Measurements from ENCODE around the gene MEGF6.
"Not testable (repeated sequence)": the region's sequence is repeated elsewhere in the genome, so short reads cannot be mapped to it uniquely, and the experiment has no call there.

The MEGF6 gene

DNA sequence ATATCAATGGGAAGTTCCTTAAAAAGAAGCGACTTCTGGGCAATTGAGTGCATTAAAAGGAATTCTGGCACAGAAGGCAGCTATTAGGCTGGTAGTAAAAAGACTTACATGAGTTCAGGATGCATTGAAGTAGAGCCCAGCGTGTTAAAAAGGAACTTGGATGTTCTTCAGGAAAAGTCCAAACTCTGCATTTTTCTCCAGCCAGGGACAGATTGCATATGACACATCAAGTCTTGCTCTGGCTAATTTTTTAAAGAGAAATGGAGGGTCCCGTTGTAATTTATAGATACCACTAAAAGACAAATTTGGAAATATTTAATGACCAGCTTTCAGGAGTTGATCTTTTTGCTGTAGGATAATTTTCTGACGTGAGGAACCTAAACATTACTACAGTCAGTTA lies 14.7 kb upstream of the MEGF6 start:
- DNase-seq, result no peak

DNA sequence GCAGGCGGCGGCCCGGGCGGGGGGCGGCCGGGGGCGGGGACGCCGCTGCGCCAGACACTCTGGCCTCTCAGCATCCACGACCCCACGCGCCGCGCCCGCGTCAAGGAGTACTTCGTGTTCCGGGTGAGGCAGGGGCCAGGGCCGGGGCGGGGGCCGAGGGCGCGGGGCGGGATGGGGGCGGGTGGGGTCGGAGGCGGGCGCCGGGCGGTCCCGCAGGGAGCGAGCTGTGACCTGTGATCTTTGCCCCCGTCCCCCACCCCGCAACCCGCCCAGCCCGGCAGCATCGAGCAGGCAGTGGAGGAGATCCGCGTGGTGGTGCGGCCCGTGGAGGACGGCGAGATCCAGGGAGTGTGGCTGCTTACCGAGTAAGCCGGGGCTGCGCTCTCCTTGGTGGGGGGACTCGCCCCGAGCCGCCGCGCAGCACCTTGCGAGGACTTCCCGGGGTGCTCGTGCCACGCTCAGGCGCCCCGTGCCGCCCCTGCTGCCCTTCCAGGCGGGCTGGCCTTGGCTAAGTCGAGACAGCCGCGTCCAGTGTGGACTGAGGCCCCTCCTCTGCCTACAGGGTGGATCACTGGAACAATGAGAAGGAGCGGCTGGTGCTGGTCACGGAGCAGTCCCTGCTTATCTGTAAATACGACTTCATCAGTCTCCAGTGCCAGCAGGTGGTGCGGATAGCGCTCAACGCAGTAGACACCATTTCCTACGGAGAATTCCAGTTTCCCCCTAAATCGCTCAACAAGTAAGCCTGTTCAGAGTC lies 14.0 kb upstream of the MEGF6 start:
- DNase-seq, result no peak

DNA sequence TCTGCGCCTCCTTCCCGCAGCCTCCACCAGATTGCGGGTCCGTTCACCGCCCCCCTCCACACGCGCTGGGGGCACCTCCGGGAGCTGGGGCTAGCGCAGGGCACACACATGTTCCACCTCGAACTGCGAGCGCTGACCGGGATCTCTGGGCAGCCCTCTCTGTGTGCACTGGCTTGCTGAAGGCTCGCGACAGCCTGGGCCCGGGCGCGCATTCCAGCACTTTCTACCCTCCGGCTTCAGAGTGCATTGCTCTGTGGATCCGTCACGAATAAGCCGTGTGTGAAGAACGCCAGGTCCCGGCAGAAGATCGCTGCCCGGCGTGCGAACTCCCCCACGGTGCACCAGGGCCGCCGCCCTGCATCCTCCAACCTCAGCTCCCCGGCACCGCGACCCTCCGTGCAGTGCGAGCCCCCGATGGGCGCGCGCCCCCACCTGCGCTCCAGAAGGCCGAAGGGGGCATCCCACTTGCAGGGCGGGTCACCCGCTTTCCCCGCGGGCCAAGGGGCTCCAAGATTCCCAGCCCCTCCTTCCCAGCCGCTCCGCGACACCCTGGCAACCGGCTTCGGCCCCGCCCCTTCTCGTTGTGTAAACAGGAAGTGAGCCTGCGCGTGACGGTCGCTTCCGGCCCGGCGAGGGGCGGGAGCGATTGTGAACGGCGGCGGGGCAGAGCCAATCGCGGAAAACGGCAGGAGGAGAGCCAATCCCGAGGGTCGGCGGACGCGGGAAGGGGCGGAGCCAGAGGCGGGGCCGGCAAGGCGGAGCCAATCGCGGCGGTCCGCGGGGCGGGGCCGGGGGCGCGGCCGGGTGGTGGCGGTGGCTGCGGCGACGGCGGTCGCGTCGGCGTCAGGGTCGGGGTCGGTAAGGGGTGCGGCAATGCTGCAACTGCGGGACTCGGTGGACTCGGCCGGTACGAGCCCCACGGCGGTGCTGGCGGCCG lies 13.2 kb upstream of the MEGF6 start, which contains the start of gene TPRG1L:
TPRG1L (plus strand) TSS at position 816 of the 937 bp plus-strand sequence; CDS start at position 874, 58 bp downstream.
- DNase-seq, result no peak

DNA sequence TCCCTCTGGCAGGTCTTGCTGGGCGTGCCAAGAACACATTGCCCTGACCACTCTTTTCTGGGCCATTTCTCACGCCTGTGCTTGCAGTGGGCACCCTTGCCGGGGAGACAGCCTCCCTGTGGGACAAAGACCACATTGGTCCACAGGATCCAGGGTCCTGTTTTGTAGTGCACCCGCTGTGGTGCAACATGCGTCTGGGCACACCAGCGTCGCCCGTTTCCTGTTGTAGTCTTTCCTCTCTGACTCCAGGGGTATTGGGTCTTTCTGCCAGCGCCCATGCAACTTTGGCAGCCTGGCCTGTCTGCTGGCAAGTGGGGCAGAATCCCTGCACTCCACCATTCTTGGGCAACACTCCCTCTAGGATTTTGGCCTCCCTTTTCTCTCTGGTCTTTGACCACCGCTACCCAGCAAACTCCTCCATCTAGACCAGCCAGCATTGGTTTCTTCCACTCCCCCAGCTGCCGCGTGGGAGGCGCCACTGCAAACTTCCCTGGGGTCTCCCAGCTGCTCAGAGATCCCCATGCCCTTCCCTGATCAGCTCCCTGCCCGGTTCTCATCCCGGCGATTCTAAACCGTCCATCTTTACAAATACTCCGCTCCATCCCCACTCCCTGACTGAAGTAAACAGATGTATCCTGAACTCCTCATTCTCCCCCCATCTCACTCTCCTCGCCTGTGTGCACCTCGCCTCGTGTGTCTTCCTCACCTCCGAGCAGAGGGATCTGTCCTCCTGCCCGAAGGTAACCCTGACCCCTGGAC lies 12.3 kb upstream of the MEGF6 start:
- DNase-seq, result no peak

DNA sequence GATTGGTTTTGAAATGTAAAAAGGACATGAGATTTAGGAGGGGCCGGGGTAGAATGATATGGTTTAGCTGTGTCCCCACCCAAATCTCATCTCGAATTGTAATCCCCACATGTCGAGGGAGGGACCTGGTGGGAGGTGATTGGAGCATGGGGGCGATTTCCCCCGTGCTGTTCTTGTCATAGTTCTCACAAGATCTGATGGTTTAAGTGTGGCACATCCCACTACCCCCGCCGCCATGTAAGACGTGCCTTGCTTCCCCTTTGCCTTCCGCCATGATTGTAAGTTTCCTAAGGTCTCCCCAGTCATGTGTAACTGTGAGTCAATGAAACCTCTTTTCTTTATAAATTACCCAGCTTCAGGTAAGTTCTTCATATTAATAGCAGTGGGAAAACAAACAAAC lies 10.8 kb upstream of the MEGF6 start:
- DNase-seq, result not testable (repeated sequence)

DNA sequence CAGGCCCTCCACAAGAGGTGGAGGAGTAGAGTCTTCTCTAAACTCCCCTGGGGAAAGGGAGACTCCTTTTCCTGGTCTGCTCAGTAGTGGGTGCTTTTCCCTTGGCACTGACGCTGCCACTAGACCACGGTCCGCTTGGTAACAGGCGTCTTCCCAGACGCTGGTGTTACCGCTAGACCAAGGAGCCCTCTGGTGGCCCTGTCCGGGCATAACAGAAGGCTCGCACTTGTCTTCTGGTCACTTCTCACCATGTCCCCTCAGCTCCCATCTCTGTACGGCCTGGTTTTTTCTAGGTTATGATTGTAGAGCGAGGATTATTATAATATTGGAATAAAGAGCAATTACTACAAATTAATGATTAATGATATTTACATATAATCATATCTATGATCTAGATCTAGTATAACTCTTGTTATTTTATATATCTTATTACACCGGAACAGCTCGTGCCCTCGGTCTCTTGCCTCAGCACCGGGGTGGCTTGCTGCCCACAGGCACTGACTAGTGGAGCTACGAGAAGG lies 9.9 kb upstream of the MEGF6 start:
- not testable (repeated sequence) for DNase-seq

DNA sequence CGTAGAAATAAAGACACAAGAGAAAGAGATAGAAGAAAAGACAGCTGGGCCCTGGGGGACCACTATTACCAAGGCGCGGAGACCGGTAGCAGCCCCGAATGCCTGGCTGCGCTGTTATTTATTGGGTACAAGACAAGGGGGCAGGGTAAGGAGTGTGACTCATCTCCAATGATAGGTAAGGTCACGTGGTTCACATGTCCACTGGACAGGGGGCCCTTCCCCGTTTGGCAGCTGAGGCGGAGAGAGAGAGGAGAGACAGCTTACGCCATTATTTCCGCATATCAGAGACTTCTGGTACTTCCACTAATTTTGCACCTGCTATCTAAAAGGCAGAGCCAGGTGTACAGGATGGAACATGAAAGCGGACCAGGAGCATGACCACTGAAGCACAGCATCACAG lies 9.4 kb upstream of the MEGF6 start:
- no peak for DNase-seq

DNA sequence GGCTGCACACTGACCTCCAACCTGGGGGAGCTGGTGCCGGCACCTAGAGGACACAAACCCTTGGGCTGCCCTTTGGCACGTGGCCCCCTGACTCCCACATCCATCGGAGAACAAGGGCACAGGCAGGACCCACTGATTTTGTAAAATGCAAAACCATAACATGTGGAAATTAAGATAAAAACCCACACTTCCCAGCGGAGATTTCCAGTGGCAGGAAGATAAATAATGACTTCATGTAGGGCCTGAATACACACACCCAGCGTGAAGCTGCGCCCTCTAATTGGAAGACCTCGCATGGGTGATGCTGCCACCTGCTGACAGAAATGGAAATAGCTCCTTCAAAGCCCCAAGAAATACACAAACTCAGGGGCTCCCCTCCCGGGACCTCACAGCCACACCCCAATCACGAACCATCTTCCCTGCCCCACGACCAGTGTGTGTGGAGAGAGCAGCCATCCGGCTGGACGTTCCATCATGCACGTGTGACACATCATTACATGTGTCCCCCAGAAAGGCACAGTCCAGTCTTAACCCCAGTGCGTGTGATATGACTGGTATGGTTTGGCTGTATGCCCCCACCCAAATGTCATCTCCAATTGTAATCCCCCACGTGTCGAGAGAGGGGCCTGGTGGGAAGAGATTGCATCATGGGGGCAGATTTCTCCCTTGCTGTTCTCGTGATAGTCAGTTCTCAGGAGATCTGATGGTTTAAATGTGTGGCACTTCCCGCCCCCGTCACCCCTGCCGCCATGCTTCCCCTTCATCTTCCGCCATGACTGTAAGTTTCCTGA lies 7.8 kb upstream of the MEGF6 start:
- no peak for DNase-seq

DNA sequence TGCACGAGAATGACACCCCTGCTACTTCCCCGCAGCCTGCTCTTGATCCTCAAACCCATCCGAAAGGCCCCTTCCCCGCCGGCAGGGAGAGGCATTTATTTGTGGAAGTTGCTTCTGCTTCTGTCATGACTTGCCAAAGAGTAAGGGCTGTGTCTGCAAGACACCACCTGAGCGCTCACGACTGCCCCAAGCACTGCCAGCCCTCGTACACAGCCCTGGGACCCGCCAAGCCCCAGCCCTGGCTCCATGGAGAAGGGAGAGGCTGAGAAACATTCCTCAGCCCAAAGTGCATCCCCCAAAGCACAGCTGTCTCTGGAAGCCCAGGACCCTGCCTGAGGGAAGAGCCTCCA lies 7.2 kb upstream of the MEGF6 start:
- no peak for DNase-seq

DNA sequence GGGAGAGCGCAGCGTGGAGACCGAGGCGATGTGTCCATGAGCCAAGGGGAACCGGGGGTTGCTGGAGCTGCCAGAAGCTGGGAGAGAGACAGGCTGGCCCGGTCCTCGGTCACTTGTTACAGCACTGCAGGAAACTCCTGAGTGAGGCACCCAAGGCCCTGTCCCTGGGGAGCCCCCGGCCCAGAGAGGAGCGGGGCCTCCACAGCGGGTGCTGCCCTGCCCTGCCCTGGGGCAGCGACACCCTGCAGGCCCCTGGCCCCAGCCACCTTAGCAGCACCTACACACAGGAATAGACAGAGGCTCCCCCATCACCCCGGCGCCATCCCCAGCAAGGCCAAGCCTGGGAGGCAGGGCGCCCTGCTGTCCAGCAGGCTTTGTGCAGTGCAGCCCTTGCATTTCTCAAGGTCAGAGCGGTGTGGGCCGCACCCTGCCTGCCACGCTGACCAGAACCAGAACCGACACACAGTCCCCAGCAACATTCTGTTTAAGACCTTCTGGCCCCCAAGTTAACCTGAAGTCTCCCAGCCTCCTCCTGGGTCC lies 6.6 kb upstream of the MEGF6 start:
- no peak for DNase-seq

DNA sequence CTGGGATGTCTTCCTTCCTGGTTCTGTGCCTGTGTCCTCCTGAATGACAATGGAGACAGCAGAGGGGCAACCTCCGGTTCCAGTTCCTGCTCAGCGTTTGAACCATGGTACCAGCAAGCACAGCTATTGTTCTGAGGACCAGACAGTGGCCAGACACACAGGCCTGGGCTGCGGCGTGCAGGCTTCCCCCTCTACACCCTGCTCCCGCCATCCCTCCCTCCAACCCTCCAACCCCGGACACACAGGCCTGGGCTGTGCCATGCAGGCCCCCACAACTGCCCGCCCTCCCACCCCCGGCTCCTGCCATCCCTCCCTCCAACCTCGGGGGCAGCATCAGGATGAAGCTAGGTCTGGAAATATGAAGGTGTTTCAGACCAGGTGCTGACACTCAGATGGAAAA lies 5.6 kb upstream of the MEGF6 start:
- DNase-seq, result no peak

DNA sequence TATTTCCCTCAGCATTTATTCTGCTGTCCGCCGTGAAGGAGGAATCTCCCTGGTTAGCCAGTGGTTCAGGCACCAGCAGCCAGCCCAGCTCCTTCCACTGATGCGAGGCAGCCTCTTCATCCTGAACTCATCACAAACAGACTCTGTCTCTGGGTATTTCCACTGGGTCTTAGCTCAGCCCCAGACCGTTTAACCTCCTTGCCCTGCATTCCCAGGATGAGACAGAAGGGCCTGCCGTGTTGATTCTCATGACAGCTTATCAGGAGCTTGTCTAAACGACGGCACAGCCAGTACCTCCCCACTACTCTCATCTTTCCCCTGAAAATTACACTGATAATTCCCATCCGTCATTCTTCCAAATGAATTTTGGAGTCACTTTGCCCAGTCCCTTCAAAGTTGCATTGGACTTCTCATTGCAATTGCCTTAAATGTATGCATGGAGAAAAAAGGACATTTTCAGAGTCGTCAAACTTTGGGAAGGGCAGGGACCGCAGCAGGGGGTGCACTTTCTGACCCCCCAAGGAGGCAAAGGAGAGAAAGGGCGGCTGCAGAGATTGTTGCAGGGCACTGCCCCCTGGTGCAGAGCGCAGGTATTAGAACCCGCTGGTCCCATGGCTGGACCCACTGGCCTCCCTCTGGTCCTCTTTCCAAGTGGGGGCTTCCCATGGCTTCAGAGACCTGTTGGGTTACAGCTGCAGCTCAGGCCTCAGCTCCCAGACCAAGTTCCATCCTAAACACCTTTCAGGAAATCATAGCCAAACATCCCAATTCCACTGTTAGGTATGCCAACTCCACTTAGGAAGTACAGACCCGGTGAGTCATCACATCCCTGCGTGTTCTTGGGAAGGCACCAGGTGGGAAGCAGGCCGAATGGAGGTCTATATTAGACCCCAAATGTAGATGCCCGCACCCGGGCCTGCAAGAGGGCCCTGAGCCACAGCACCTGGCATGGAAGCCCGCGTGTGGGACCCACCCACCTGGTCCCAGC lies 3.7 kb upstream of the MEGF6 start:
- DNase-seq, result no peak

DNA sequence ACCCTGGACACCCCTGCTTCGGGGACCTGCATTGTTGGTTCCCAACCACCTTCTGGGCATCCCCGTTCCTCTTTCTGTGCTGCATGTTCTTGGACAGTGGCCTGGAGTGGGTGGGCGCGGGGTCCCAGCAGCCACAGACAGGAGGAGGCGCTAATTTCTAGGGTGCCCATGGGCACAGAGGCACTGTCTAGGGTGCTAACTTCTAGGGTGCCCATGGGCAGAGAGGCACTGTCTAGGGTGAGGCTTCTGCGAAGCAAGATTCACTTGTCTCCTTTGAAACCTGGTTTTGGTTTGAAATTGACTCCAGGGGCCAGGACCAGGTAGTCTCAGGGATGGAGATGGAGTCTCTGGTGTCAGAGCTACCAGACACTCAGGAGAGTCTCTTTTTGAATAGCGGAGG lies 815 bp upstream of the MEGF6 start:
- no peak for DNase-seq

DNA sequence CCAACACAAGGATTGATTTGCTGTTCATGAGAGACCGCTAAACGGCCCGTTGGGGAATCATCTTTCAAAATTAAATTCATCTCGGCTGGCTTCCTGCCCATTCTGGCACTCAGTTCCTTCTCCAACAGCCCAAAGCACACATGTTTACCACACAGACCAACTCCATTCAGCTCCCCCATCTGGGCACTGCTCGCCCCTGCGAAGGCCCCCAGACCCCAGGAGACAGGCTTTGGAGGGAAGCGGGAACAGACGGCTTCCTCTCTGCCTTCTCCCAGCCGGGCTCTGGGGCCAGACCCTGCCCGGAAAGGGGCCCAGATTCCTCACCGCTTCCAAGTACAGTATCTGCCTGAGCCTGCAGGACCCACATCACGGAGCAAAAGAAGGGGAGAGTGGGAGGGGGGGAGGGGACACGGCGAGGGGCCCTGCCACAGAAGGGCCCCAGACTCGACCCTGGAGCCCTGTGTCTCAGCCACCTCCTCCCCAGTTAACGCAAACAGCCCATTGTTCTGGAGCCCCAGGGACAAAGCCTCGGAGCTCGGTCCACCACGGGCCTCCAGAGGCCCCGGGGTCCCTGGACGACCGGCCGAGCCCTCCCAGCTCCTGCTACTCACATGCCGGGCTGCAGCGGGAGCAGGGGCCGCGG lies 660 bp downstream of the MEGF6 start:
- no peak for DNase-seq

DNA sequence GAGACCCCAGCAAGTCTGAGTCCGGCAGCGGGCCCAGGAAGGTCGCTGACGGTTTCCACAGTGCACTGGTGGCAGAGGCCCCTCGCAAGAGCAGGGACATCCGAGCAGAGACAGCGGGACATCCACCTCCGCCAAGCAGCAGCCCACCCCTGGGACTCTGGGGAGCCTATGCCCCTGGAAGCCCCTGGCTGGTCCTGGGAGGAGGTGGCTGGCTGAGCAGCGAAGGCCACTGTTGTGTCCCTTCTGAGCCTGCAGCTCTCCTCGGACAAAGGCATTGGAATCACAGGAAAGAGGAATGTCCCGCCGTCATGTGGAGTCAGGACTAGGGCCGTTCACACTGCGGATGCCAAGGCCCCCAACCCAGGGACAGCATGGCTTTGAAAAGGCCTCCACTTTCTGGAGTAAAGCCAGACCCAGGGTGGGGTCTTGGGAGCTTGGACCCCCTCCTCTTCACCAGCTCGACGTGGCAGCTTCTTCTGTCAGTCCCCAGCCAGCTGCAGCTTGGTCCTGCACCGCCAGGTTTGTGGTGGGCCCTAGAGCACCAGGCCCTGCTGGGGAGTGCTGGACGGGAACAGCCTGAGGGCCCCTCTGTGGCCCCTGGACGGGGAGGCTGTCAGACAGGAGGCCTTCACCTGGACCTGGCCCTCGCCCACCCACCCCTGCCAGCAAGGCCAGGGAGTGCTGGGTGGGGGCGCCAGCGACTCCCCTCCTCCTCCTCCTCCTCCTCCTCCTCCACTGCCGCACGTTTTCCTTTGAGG lies 1.4 kb downstream of the MEGF6 start:
- no peak for DNase-seq

DNA sequence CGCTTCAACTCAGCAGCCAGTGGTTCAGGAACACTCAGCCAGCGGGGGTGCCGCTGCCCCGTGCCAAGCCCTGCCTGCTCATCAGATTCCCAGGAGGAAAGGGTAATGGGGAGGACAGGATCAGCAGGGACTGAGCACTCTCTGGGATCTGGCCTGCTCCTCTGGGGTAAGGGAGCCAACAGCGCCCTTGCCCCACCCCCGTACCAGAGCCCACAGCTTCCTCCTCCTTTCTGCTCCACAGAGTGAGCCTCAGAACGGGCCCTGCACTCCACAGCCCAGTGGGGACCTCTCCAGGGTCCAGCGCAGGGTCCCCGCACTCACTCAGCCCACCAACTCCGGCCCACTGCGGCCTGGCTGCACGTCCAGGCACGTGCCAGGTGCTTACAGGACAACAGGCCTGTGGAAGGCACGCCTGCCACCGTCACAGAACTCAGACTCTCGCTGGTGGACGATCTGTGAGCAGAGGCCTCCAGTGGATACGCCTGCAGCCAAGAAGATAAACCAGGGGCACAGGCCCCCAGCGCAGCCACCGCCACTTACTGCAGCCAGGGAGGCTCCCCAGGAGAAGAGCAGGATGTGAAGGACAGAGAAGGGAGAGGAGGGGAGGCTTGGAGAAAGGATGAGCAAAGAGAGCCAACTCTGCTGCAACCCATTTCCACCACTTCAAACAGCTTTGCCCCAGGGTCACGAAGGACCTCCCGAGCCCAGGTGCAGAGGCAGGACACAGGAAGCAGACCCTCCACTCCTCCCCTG lies 2.1 kb downstream of the MEGF6 start:
- no peak for DNase-seq

DNA sequence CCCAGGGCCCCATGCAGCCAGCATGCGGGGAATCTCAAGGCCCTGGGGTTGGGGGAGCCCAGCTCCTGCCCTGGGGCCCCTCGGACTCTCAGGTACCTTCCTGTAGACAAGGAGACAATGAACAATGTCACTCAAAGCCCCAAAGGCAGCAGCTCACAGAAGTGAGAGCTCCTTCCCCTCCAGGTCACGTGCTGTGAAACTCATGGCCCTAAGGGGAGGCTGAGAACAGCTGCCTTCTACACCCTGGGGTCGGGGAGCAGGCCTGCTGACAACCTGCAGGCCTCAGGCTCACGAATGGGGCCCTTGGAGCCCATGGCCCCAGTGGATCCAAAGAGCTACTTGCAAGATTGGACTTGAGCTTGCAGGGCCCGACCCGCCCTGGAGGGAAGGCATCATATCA lies 3.2 kb downstream of the MEGF6 start:
- DNase-seq, result no peak

DNA sequence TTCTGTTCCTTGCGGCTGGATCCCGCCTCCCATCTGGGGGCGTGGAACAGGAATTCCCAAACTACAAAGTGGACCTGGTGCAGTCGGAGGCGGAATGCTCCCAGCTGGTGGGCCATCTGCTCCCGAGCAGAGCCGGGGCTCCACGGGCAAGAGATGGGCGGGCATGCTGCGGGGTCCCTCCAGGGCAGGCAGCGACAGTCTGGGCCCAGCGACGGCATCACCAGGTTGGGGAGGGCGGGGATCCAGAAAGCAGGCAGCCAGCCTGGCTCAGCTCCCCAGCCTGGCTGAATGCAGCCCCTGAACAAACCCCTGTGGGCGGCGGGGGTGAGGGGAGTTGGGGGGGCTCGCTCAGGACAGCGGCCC lies 3.6 kb downstream of the MEGF6 start:
- DNase-seq, result no peak

All from NCI-H2029 (cell line).